C4-2B (cell line): ENCODE results near the gene DDX39B.
"Not testable (repeated sequence)": the region's sequence is repeated elsewhere in the genome, so short reads cannot be mapped to it uniquely, and the experiment has no call there.

ENCODE experiments used
- H3K27ac ChIP-seq: fragments of 450-650 bp; 2 replicates; pipeline ENCODE4 v1.5.1; 2017
- ZFX ChIP-seq: fragments of 450-650 bp; IDR thresholded peaks from 2 replicates; pipeline ENCODE4 v1.6.1; 2017
- TF ChIP-seq, protein P1 (sequence below): fragments of 450-650 bp; conservative IDR thresholded peaks from 2 replicates; pipeline ENCODE4 v1.5.1; 2017; ENCODE audit warnings: mild to moderate bottlenecking

Gene DDX39B

DNA sequence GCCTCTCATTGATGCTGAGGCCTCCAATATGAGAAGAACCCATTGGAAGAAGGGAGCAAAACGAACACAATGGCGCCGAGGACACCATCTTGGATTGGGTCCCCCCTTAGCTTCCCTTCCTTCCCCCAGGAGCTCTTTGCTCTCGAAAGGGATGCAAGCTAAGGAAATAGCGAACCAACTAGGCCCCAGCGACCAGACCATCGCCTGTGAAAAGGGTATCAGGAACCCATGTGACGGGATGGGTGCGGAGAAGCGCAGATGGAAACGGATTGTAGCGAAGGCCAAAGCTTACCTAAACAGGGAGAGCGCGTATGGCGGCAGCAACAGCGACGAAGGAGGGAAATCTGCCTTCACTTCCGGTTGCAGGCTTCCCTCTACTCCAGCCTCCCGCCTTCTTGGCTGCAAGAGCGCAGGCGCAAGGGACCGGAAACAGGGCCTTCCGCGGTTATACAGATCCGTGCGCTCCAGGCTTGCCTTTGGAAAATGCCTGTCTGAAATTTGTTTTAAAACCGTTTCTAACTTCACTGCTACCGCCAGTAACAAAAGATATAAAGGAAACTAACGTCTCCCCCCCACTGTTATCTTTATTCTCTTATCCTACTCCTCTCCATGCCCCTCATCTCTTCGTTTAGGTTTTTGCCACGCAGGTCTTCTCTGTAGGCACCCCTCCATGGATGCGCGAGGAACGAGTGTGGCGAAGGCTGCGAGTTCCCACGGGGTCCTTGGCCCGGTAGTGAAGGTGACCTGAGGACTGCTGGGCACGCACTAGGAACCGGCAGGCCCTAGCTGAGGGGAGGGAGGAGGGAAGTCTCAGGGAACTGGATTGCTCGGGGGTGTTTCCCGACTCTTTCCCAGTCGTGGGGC is at the start of gene DDX39B:
Gene DDX39B (minus strand): TSS at position 346 of the 864 bp plus-strand sequence. CDS start 1,471 bp downstream, outside the sequence.
- peak; percentile 68 for TF ChIP-seq ZFX
- TF ChIP-seq, protein P1, sequence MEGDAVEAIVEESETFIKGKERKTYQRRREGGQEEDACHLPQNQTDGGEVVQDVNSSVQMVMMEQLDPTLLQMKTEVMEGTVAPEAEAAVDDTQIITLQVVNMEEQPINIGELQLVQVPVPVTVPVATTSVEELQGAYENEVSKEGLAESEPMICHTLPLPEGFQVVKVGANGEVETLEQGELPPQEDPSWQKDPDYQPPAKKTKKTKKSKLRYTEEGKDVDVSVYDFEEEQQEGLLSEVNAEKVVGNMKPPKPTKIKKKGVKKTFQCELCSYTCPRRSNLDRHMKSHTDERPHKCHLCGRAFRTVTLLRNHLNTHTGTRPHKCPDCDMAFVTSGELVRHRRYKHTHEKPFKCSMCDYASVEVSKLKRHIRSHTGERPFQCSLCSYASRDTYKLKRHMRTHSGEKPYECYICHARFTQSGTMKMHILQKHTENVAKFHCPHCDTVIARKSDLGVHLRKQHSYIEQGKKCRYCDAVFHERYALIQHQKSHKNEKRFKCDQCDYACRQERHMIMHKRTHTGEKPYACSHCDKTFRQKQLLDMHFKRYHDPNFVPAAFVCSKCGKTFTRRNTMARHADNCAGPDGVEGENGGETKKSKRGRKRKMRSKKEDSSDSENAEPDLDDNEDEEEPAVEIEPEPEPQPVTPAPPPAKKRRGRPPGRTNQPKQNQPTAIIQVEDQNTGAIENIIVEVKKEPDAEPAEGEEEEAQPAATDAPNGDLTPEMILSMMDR = no peak
- H3K27ac ChIP-seq = peak within 1 kb of the TSS; percentile 95

DNA sequence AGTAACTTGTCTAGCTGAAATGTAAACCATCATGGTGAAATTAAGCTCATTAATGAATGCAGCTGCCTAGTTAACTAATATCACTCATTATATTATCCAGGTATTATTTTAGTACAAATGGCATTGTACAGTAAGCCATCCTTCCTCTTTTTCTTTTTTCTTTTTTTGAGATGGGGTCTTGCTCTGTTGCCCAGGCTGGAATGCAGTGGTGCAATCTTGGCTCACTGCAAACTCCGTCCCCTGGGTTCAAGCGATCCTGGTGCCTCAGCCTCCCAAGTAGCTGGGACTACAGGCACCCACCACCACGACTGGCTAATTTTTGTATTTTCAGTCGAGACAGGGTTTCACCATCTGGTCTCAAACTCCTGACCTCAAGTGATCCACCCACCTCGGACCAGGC is 48.9 kb upstream of the DDX39B start:
- H3K27ac ChIP-seq = not testable (repeated sequence)

DNA sequence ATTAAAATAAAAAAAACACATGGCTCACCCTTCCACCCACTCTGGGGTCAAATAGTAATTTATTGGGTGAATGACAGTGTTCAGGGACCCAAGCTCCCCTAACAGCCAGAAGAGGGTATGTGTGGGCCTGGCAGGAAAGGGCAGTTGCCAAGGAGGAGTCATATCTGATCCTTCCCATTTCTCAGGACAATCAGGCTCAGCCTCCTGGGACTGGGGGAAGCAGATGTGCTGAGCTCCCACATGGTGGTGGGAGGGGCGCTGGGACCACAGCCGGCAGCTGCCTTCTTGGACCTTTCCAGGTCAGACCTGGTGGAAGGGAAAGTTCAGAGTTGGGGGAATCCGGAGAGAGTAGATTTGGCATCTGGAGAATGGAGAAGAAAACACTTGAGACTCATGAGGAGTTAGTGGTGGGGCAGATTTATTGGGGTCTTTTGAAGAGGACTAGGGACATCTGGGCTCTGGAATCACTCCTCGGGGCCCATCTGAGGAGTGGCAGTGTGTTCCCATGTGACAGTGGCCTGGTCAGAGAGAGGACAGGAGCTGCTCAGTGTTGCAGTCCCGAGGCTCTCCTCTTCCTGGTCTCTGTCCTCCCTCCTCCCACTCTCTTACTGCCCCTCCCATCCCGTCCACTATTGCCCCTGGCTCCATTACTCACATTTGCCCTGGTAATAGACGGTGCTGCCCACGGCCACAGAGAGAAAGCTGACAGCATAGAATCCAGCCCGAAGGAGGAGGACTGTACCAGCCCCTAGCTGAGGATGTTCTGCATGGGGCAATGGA is 47.3 kb upstream of the DDX39B start:
- H3K27ac ChIP-seq = no peak overlapping the region
- TF ChIP-seq, protein P1 = no peak
- TF ChIP-seq ZFX = no peak

DNA sequence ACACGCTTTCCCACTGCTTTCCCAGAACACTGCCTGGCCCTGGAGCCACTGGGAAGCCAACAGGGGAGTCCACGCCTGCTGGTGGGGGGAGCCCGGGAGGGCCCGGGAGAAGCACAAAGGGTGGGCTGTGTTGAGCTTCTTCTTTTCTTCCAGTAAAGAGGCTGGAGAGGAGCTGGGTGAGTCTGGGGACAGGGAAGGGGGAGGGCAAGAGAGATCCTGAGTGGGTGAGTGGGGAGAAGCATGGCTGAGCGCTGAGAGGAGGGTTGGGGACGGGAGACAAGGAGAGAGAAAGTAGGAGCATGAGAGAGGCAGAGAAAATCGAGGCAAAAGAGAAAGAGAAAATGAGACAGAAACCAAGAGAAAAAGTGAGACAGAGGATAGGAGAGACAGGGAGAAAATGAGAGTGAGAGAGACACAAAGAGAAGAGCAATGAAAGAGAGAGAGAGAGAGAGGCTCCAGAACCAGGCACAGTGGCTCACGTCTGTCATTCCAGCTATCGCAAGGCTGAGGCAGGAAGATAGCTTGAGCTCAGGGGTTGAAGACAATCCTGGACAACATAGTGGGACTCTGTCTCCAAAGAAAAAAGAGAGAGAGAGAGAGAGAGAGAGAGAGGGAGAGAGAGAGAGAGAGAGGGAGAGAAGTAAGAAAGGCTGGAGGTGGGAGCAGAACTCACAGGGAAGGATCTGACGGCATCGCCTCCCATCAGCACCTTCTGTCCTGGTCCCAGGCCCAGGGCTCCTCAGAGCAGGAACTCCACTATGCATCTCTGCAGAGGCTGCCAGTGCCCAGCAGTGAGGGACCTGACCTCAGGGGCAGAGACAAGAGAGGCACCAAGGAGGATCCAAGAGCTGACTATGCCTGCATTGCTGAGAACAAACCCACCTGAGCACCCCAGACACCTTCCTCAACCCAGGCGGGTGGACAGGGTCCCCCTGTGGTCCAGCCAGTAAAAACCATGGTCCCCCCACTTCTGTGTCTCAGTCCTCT is 46.3 kb upstream of the DDX39B start:
- TF ChIP-seq, protein P1 = no peak
- no peak for TF ChIP-seq ZFX
- no peak overlapping the region for H3K27ac ChIP-seq

DNA sequence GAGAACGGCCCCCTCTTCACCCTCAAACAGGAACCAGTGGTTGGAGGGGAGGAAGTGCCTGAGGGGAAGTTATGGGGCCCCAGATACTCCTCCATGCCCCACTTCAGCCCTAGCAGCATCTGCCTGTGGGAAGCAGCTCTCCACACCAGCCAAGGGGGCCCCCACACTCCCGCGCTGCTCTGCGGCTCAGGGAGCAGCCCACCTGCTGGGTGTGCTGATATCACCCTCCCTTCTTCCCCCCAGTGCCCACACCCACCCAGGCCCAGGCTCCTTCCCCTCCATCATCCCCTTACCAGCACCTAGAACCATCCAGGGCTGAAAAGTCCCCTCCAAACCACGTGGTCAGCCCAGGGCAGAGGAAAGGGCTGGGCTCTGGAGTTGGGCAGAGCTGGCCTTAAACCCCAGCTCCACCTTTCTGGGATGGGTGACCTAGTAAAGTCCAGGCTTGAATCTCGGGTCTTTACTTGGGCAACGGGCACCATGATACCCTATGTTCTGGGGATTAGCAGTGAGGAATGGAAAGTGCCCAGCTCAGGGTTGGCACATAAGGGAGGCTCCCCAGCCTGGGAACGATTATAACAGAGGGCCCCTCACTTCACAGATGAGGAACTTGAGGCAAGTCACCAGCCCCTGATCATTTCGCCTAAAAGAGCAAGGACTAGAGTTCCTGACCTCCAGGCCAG is 44.9 kb upstream of the DDX39B start:
- H3K27ac ChIP-seq = no peak overlapping the region
- TF ChIP-seq, protein P1 = no peak
- no peak for TF ChIP-seq ZFX

DNA sequence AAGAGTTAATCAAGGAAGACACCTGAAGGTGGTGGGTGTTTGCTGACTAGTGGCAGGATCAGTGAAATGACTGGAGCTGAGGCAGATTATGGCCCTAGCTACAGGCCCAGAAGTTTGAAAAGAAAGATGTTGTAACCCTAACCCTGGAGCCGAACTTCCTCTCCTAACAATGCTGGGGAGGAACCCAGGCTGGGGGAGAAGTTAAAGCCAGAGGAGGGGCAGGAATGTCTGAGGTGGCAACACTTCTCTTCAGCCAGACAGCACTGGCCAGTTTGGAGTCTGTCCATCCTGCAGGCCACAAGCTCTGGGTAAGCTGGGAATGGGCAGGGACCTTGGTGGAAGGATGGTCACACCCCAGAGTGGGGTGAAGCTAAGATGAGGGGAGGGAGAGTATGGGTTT is 44.2 kb upstream of the DDX39B start, which contains the start of gene LST1:
Gene LST1 (plus strand): TSS at position 270 of the 400 bp plus-strand sequence. CDS start 1,023 bp downstream, outside the sequence.
- H3K27ac ChIP-seq = no peak within 1 kb of the TSS
- no peak for TF ChIP-seq ZFX
- TF ChIP-seq, protein P1 = no peak

DNA sequence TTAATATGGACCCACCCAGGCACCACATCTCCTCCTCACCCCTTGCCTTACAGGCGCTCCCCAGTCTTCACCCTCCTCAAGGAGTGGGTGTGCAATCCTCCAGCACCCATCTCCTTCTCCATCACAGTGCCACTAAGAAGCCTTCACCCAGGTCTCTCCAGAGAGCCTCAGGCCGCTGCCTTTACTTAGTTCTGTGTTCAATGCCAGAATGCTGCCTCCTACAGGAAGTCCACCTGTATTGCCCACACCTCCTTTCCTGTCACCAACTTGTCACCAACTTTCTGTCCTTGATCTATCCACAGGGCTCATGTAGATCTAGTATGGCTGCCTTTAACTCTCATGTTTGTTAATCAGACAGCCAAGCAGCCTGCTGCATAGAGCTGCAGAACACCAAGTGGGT is 43.7 kb upstream of the DDX39B start:
- TF ChIP-seq, protein P1 = no peak; the same call in 1 of the 2 replicates
- TF ChIP-seq ZFX = no peak
- no peak overlapping the region for H3K27ac ChIP-seq
